IMR-90 (cell line): ENCODE measurements around the gene NUP205. TPM values are rescaled to one million over a fixed set of nuclear protein-coding genes. Genes with fewer than 3 reads are reported as not detected.

Experiments
- ATAC-seq: fragments of 200-7000 bp; cut with Tn5 transposase; 2 replicates; pipeline ENCODE4 v1.9.1; 2020; ENCODE audit warnings: low read depth, mild to moderate bottlenecking, moderate library complexity
- BruUV-seq: library from RNA; stranded (reverse); fragments of 400-500 nt; replicated peaks from 2 replicates; lab custom pipeline; 2021; lab: Mats Ljungman, UMichigan
- CTCF ChIA-PET: fragments of 300-600 bp; formaldehyde crosslinking; extraction: SDS; loops from one replicate; lab custom pipeline; 2021; ENCODE audit warnings: antibody characterized with exemption; lab: Yijun Ruan, JAX
- POLR2A ChIA-PET: fragments of 300-600 bp; sonication (Branson Sonifier 250); formaldehyde crosslinking; loops from one replicate; lab custom pipeline; 2022; ENCODE audit warnings: antibody characterized with exemption; ENCODE audit not compliant: unreplicated experiment; lab: Charles Lee
- DNase-seq: peaks from one replicate; pipeline ENCODE4 v3.0.0; 2013
- H2AFZ ChIP-seq: replicated peaks from 2 replicates; pipeline ENCODE3; 2013; ENCODE audit warnings: low read length, mild to moderate bottlenecking; ENCODE audit not compliant: poor library complexity
- H2AK5ac ChIP-seq: 2 replicates; pipeline ENCODE4 v1.6.1; 2013; ENCODE audit warnings: low read depth, low read length, inconsistent platforms
- H2AK9ac ChIP-seq: replicated peaks from 2 replicates; pipeline ENCODE3; 2013; ENCODE audit warnings: mild to moderate bottlenecking, low read depth, low read length, moderate library complexity; ENCODE audit not compliant: poor library complexity
- H2BK120ac ChIP-seq: 2 replicates; pipeline ENCODE4 v1.6.1; 2013; ENCODE audit warnings: low read depth, low read length, inconsistent platforms
- H2BK15ac ChIP-seq: 3 replicates; pipeline ENCODE4 v1.6.1; 2013; ENCODE audit warnings: low read depth, low read length, inconsistent platforms
- H2BK20ac ChIP-seq: 2 replicates; pipeline ENCODE4 v1.6.1; 2013; ENCODE audit warnings: low read depth, mild to moderate bottlenecking, inconsistent platforms, low read length, moderate library complexity
- H2BK5ac ChIP-seq: 2 replicates; pipeline ENCODE4 v1.6.1; 2013; ENCODE audit warnings: mild to moderate bottlenecking, low read depth, low read length, inconsistent platforms; ENCODE audit not compliant: poor library complexity, severe bottlenecking
- H3K14ac ChIP-seq: replicated peaks from 2 replicates; pipeline ENCODE4 v1.6.1; 2013; ENCODE audit warnings: low read depth, low read length, inconsistent platforms
- H3K18ac ChIP-seq: 2 replicates; pipeline ENCODE4 v1.6.1; 2013; ENCODE audit warnings: low read depth, low read length, control low read depth
- H3K23ac ChIP-seq: 2 replicates; pipeline ENCODE4 v1.6.1; 2013; ENCODE audit warnings: low read depth, low read length, inconsistent platforms
- H3K27ac ChIP-seq: 2 replicates; pipeline ENCODE4 v1.5.1; 2013; ENCODE audit warnings: mild to moderate bottlenecking, control low read depth, low read length; ENCODE audit not compliant: insufficient read depth
- H3K27me3 ChIP-seq: 2 replicates; pipeline ENCODE4 v1.6.1; 2013; ENCODE audit warnings: low read length; ENCODE audit not compliant: control insufficient read depth, insufficient read depth
- H3K36me3 ChIP-seq: 2 replicates; pipeline ENCODE4 v1.6.1; 2013; ENCODE audit warnings: low read length, mixed read lengths; ENCODE audit not compliant: control insufficient read depth, insufficient read depth
- H3K4ac ChIP-seq: 2 replicates; pipeline ENCODE4 v1.6.1; 2013; ENCODE audit warnings: low read depth, low read length, inconsistent platforms
- H3K4me1 ChIP-seq: 2 replicates; pipeline ENCODE4 v1.6.1; 2013; ENCODE audit warnings: low read length, mixed read lengths; ENCODE audit not compliant: control insufficient read depth, insufficient read depth
- H3K4me2 ChIP-seq: 2 replicates; pipeline ENCODE4 v1.6.1; 2013; ENCODE audit warnings: low read depth, mild to moderate bottlenecking, control low read depth, low read length, moderate library complexity
- H3K4me3 ChIP-seq: 2 replicates; pipeline ENCODE4 v1.5.1; 2013; ENCODE audit warnings: low read depth, mild to moderate bottlenecking, control low read depth, low read length, moderate library complexity; ENCODE audit not compliant: insufficient read depth
- H3K56ac ChIP-seq: 2 replicates; pipeline ENCODE4 v1.6.1; 2013; ENCODE audit warnings: low read length, inconsistent platforms; ENCODE audit not compliant: insufficient read depth; ENCODE audit errors: extremely low read depth
- H3K79me1 ChIP-seq, 2 experiments: 2 replicates each; pipeline ENCODE4 v1.6.1; 2013; ENCODE audit warnings: low read length in 2 of 2, inconsistent platforms in 1 of 2, low read depth in 1 of 2
- H3K9ac ChIP-seq: 2 replicates; pipeline ENCODE4 v1.6.1; 2013; ENCODE audit warnings: low read depth, low read length, control low read depth
- H3K9me1 ChIP-seq: 2 replicates; pipeline ENCODE4 v1.6.1; 2013; ENCODE audit warnings: low read length, inconsistent platforms; ENCODE audit not compliant: insufficient read depth
- H3K9me3 ChIP-seq: 2 replicates; pipeline ENCODE4 v1.6.1; 2013; ENCODE audit warnings: low read length; ENCODE audit not compliant: control insufficient read depth, insufficient read depth
- H4K20me1 ChIP-seq: 2 replicates; pipeline ENCODE4 v1.6.1; 2013; ENCODE audit warnings: low read length, inconsistent platforms; ENCODE audit not compliant: insufficient read depth
- H4K5ac ChIP-seq: 2 replicates; pipeline ENCODE4 v1.6.1; 2013; ENCODE audit warnings: mild to moderate bottlenecking, low read depth, low read length, control low read depth
- H4K8ac ChIP-seq, 2 experiments: 2 replicates each; pipeline ENCODE4 v1.6.1; 2013; ENCODE audit warnings: low read depth in 2 of 2, low read length in 2 of 2, control low read depth in 1 of 2, inconsistent platforms in 1 of 2
- H4K91ac ChIP-seq: 2 replicates; pipeline ENCODE4 v1.6.1; 2013; ENCODE audit warnings: low read depth, low read length, inconsistent platforms; ENCODE audit not compliant: insufficient read depth
- CHD1 ChIP-seq: IDR thresholded peaks from 2 replicates; pipeline ENCODE4 v1.6.1; 2012; ENCODE audit warnings: low read depth, low read length, improper control_type of control experiment
- CTCF ChIP-seq: conservative IDR thresholded peaks from 2 replicates; pipeline ENCODE4 v1.5.1; 2012; ENCODE audit warnings: mild to moderate bottlenecking, low read depth, low read length, improper control_type of control experiment
- FOS ChIP-seq: fragments of 150-350 bp; IDR thresholded peaks from 2 replicates; pipeline ENCODE4 v1.6.1; 2016; ENCODE audit warnings: low read depth, low read length
- MAFK ChIP-seq: IDR thresholded peaks from 2 replicates; pipeline ENCODE4 v1.6.1; 2012; ENCODE audit warnings: low read depth, low read length, improper control_type of control experiment
- MAZ ChIP-seq: IDR thresholded peaks from 2 replicates; pipeline ENCODE4 v1.6.1; 2012; ENCODE audit warnings: low read depth, mild to moderate bottlenecking, low read length, improper control_type of control experiment, moderate library complexity, borderline replicate concordance
- NFE2L2 ChIP-seq: fragments of 150-350 bp; IDR thresholded peaks from 2 replicates; pipeline ENCODE4 v1.6.1; 2016; ENCODE audit warnings: low read depth, mild to moderate bottlenecking, low read length
- POLR2A ChIP-seq: IDR thresholded peaks from 2 replicates; pipeline ENCODE4 v1.6.1; 2012; ENCODE audit warnings: mild to moderate bottlenecking, low read depth, low read length
- RAD21 ChIP-seq: IDR thresholded peaks from 2 replicates; pipeline ENCODE4 v1.6.1; 2012; ENCODE audit warnings: low read length, improper control_type of control experiment
- RFX5 ChIP-seq: IDR thresholded peaks from 2 replicates; pipeline ENCODE4 v1.8.0; 2012; ENCODE audit warnings: low read depth, mild to moderate bottlenecking, low read length, moderate library complexity
- USF2 ChIP-seq: fragments of 150-350 bp; IDR thresholded peaks from 2 replicates; pipeline ENCODE4 v1.6.1; 2017; ENCODE audit warnings: mild to moderate bottlenecking, antibody characterized with exemption, low read length, low read depth
- WGBS, 2 experiments: methylation state at CpG; one replicate each; pipeline versions ENCODE4 v1.1.5 to v1.1.7; 2013; ENCODE audit warnings: missing lambda C conversion rate in 2 of 2; ENCODE audit not compliant: insufficient read length in 1 of 2; ENCODE audit errors: extremely low coverage in 2 of 2; 5-methylcytosine and 5-hydroxymethylcytosine counted together
- dilution Hi-C: fragments of 300-500 bp; cut with HindIII; formaldehyde crosslinking; loops from one replicate; pipeline ENCODE4 v1.14.3; 2018; ENCODE audit warnings: low sequenced_read_pairs; ENCODE audit not compliant: unreplicated experiment
- in situ Hi-C: fragments of 300-500 bp; cut with MboI; formaldehyde crosslinking; loops from 3 replicates; pipeline ENCODE4 v1.14.3; 2019; ENCODE audit warnings: low sequenced_read_pairs, inconsistent platforms, mixed read lengths
- intact Hi-C: fragments of 100-400 bp; cut with micrococcal nuclease; formaldehyde crosslinking; loops from 2 replicates; pipeline ENCODE4 v1.10.0; 2022
- polyA plus RNA-seq, 3 experiments: library from polyadenylated mRNA; depleted of rRNA; stranded (reverse); fragments of >200 nt; gene quantifications; 2 replicates each; pipeline ENCODE4 v1.2.3, GENCODE V29; 2012; ENCODE audit warnings: low replicate concordance in 1 of 3
- total RNA-seq: library from RNA; depleted of rRNA; stranded (reverse); fragments of >200 nt; gene quantifications from 2 replicates; pipeline ENCODE4 v1.2.3, GENCODE V29; 2012

NUP205 gene
- total and polyA plus RNA-seq, 2 of the 4 experiments (the other 2 are of a cell fraction), result 29.5 to 84.6 TPM

GRCh38 chr7:135665042-135665441 is 107.3 kb downstream of the NUP205 start:
- BruUV-seq, result no TSS peak
- TF ChIP-seq CTCF (no peak), CHD1 (no peak), RAD21 (no peak), USF2 (no peak), RFX5 (no peak), MAZ (no peak), FOS (no peak), POLR2A (no peak), NFE2L2 (no peak), MAFK (no peak)
- 70% methylated on average over 2 of the region's 3 CpGs; no CpG with 5 or more reads in 1 of the 2 experiments for WGBS, 2 experiments

More at GRCh38 chr7:135665042-135665441, 107.3 kb downstream of the NUP205 start:
- Histone ChIP-seq H4K91ac (no peak overlapping the region; the same call in 1 of the 2 replicates), H3K36me3 (no peaks in the 10 kb centered on the region), H2BK15ac (no peak overlapping the region), H4K5ac (no peak overlapping the region), H3K27me3 (no peaks in the 10 kb centered on the region), H3K79me1 (peaks cover 8 to 45% of the 10 kb centered on the region in 2 experiments; a peak in 3 of 4 replicates), H2BK20ac (no peak overlapping the region), H4K20me1 (peaks cover 17% of the 10 kb centered on the region; the same call in 1 of the 2 replicates), H3K9ac (no peak overlapping the region), H4K8ac (peak overlapping the region in 1 of 2 experiments; percentile 46; a peak in 1 of 4 replicates), H3K23ac (no peak overlapping the region; the same call in 1 of the 2 replicates), H3K18ac (no peak overlapping the region), H3K9me1 (peaks cover 9% of the 10 kb centered on the region), H3K4me1 (peaks cover 11% of the 10 kb centered on the region), H2AFZ (no peak overlapping the region), H2BK5ac (peak overlapping the region; percentile 42), H2AK9ac (no peak overlapping the region), H3K27ac (no peak overlapping the region), H2BK120ac (no peak overlapping the region), H3K9me3 (no peaks in the 10 kb centered on the region), H2AK5ac (peak overlapping the region; percentile 56; the same call in 1 of the 2 replicates), H3K4ac (no peak overlapping the region; the same call in 1 of the 2 replicates), H3K4me3 (no peak overlapping the region), H3K4me2 (no peak overlapping the region), H3K56ac (no peak overlapping the region), H3K14ac (no peak overlapping the region; the same call in 1 of the 2 replicates)
- no peak for DNase-seq
- intact Hi-C loops, result loop anchor here (10.0 kb wide), 1 partner anchor 1210 kb away; no protein-coding TSS in a partner anchor
- CTCF ChIA-PET, result interaction anchor here (0.6 to 3.1 kb wide), 2 partner anchors 8 to 135 kb away, joined by 4 to 24 read pairs; no protein-coding TSS in a partner anchor
- no peak for ATAC-seq
- dilution Hi-C loops, result no loop called here
- in situ Hi-C loops, result loop anchor here (5.0 kb wide), 1 partner anchor 342 kb away; no protein-coding TSS in a partner anchor
- POLR2A ChIA-PET, result no interaction called here
